HFF-Myc (cell line): ENCODE data around the gene ART4.

Experiments
- DNase-seq: peaks from one replicate; pipeline ENCODE4 v3.0.0-alpha.2; 2011; ENCODE audit warnings: low read depth; ENCODE audit errors: extremely low read depth
- H3K4me3 ChIP-seq: replicated peaks from 2 replicates; pipeline ENCODE4 v1.5.1; 2011; ENCODE audit warnings: low read depth, mild to moderate bottlenecking, control low read depth, low read length
- CTCF ChIP-seq: IDR thresholded peaks from 2 replicates; pipeline ENCODE4 v1.5.1; 2012; ENCODE audit warnings: mild to moderate bottlenecking, low read depth, low read length, control low read depth; ENCODE audit errors: missing control alignments

Gene ART4

DNA sequence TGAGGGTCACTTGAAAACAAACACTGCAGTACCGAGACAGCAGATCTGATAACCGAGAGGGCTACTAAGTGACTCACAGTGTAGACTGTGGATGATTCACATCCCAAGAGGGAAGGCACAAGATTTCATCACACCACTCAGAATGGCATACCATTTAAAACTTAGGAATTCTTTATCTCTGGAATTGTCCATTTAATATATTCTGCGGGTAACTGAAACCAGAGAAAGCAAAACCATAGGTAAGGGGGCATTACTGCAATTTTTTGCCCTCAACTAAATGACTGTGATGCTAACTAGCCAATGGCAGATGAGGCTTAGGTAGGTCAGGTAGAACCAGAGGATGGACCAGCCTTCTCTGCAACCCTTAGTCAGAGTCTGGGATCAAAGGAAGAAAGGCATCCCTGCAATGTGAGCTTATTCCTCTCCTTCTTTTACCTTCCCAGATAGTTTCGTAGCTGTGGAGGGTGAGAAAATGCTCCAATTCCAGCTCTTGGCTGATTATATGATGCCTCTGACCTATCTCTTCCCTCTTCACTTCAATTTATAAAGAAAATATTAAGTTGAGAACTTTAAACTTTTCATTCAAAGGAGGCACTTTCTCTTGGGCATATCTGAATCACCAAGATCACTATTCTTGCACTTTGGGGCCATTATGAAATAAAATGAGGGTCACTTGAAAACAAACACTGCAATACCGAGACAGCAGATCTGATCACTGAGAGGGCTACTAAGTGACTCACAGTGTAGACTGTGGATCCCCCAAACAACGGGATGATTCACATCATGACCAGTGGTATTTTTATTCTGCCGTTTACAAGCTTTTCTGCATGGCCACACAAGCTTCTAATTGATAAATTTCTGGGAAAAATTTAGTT lies 6.8 kb downstream of the ART4 start:
- no peak for TF ChIP-seq CTCF
- H3K4me3 ChIP-seq: no peak overlapping the region
- DNase-seq: no peak

DNA sequence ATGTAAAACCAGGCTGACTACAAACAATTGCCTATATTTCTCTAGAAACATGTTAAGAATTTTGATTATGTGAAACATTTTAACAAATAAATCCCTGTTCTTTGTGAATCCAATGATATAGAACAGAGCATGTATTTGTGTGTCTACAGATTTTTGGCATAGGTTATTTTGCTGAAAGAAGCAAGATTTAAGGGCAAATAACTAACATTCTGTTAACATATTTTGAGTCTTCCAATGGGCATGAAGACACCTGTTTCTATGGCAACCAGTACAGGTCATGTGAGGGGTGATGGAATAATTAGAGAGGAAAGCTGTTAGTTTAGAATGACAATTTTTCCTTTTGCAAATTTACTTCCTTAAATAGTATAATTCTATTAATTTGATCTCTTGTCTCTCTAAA lies 8.8 kb downstream of the ART4 start:
- TF ChIP-seq CTCF: no peak
- DNase-seq: no peak
- no peak overlapping the region for H3K4me3 ChIP-seq

GRCh38 chr12:14833952-14834351 lies 9.4 kb downstream of the ART4 start:
- no peak overlapping the region for H3K4me3 ChIP-seq
- TF ChIP-seq CTCF: no peak
- DNase-seq: no peak

DNA sequence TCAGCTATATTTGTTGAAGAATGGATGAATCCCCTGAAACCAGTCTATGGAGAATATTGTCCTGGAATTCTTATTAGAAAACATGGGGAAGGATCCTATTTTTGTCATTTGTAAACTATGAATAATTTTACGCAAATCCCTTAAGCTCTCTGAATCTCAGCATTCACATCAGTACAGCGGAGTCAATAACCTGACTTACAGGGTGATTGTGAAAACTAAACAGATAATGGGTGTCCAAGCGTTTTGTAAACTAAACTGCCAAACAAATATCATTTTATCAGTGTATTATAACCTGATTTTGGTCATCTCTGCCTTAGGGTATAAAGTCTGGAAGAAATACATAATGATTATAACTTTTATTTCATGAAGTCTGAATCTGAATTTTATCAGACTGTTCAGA lies 10.0 kb downstream of the ART4 start:
- no peak for TF ChIP-seq CTCF
- DNase-seq: no peak

GRCh38 chr12:14828892-14829291 lies 14.4 kb downstream of the ART4 start:
- H3K4me3 ChIP-seq: no peak overlapping the region
- DNase-seq: no peak
- TF ChIP-seq CTCF: no peak

More for the DNA sequence above, 10.0 kb downstream of the ART4 start:
- H3K4me3 ChIP-seq: no peak overlapping the region

DNA sequence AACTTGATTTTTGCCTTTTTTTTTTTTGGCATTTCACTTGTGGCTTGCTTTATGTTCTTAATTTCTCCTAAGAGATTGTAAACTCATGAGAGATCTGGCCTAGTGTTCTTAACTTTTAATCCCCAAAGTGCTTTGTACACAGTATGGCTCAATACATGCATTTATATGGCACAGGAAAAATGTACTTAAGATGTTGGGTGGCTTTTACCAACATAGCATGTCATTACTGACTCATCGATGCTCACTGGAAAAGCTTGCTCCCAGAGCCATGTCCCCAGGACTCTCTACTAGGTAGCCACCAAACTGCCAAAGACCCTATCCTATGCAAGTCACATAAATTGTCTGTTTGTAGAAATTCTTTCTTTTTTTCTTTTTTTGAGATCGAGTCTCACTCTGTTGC lies 16.3 kb downstream of the ART4 start:
- no peak overlapping the region for H3K4me3 ChIP-seq
- no peak for TF ChIP-seq CTCF
- DNase-seq: no peak

- no peak for DNase-seq
- no peak for TF ChIP-seq CTCF
- H3K4me3 ChIP-seq: no peak overlapping the region
These were observed 16.8 kb downstream of the ART4 start for GRCh38 chr12:14826491-14826890.
